Endothelial cell of umbilical vein (primary cell): Measurements from ENCODE around the gene DAPK3. TPM values are rescaled to one million over a fixed set of nuclear protein-coding genes. Genes with fewer than 3 reads are reported as not detected.
"Not testable (repeated sequence)": the region's sequence is repeated elsewhere in the genome, so short reads cannot be mapped to it uniquely, and the experiment has no call there.

ENCODE experiments used
- BruUV-seq: library from RNA; stranded (reverse); fragments of 400-500 nt; replicated peaks from 2 replicates; lab custom pipeline; 2021; lab: Mats Ljungman, UMichigan
- CTCF ChIA-PET: fragments of 300-600, 350-600 bp; sonication (Branson Sonifier 250); formaldehyde crosslinking; loops from one replicate; lab custom pipeline; 2021; ENCODE audit warnings: antibody characterized with exemption, inconsistent platforms; lab: Charles Lee
- POLR2A ChIA-PET: fragments of 300-600, 350-600 bp; sonication (Branson Sonifier 250); formaldehyde crosslinking; loops from one replicate; lab custom pipeline; 2021; ENCODE audit warnings: antibody characterized with exemption, inconsistent platforms; lab: Charles Lee
- DNase-seq: peaks from one replicate; pipeline ENCODE4 v3.0.0-alpha.2; 2011; ENCODE audit warnings: low read depth, low spot score
- FAIRE-seq: peaks from 2 replicates; lab custom pipeline; 2011; peaks lifted over from hg19 to GRCh38; lab: Jason Lieb, UNC
- H2AFZ ChIP-seq: 2 replicates; pipeline ENCODE4 v1.6.0; 2012; ENCODE audit warnings: low read depth, low read length, control low read depth, inconsistent platforms
- H3K27ac ChIP-seq: 2 replicates; pipeline ENCODE4 v1.5.1; 2011; ENCODE audit warnings: low read depth, mild to moderate bottlenecking, control low read depth, low read length, moderate library complexity; ENCODE audit not compliant: insufficient read depth
- H3K27me3 ChIP-seq, 2 experiments: 2 replicates each; pipeline versions ENCODE4 v1.6.0 to v1.6.1; 2011; ENCODE audit warnings: low read length in 2 of 2, mixed read lengths in 1 of 2; ENCODE audit not compliant: control insufficient read depth in 2 of 2, insufficient read depth in 2 of 2
- H3K36me3 ChIP-seq, 2 experiments: 2 replicates in 1 of 2; 3 replicates in 1 of 2; pipeline ENCODE4 v1.5.1; 2011; ENCODE audit warnings: low read length in 2 of 2, mild to moderate bottlenecking in 1 of 2, moderate library complexity in 1 of 2; ENCODE audit not compliant: control insufficient read depth in 2 of 2, insufficient read depth in 2 of 2; ENCODE audit errors: extremely low read depth in 1 of 2
- H3K4me1 ChIP-seq: 3 replicates; pipeline ENCODE4 v1.5.1; 2011; ENCODE audit warnings: mild to moderate bottlenecking, low read length; ENCODE audit not compliant: control insufficient read depth, insufficient read depth; ENCODE audit errors: extremely low read depth
- H3K4me2 ChIP-seq: 2 replicates; pipeline ENCODE4 v1.6.1; 2011; ENCODE audit warnings: low read length, control low read depth, mixed read lengths; ENCODE audit not compliant: insufficient read depth
- H3K4me3 ChIP-seq, 3 experiments: fragments of 200-600 bp in 1 of 3; sonication (generic), shearing (Covaris generic) in 1 of 3; replicated peaks in 1 of 3; 2 replicates each; pipeline ENCODE4 v1.5.1; 2011 to 2016; ENCODE audit warnings: control low read depth in 3 of 3, low read length in 3 of 3, mild to moderate bottlenecking in 2 of 3, inconsistent platforms in 1 of 3, low read depth in 1 of 3, moderate library complexity in 1 of 3; ENCODE audit not compliant: insufficient read depth in 1 of 3
- H3K79me2 ChIP-seq: 2 replicates; pipeline ENCODE4 v1.6.0; 2012; ENCODE audit warnings: low read length, inconsistent platforms; ENCODE audit not compliant: control insufficient read depth, insufficient read depth
- H3K9ac ChIP-seq: replicated peaks from 2 replicates; pipeline ENCODE3; 2011; ENCODE audit warnings: low read length, control low read depth; ENCODE audit not compliant: insufficient read depth; ENCODE audit errors: extremely low read depth
- H3K9me1 ChIP-seq: replicated peaks from 3 replicates; pipeline ENCODE4 v1.6.0; 2011; ENCODE audit warnings: mild to moderate bottlenecking, low read length; ENCODE audit not compliant: control insufficient read depth, insufficient read depth; ENCODE audit errors: extremely low read depth
- H3K9me3 ChIP-seq: replicated peaks from 2 replicates; pipeline ENCODE4 v1.5.1; 2012; ENCODE audit warnings: low read length, inconsistent platforms; ENCODE audit not compliant: control insufficient read depth, insufficient read depth
- H4K20me1 ChIP-seq: replicated peaks from 2 replicates; pipeline ENCODE3; 2011; ENCODE audit warnings: mild to moderate bottlenecking, low read length; ENCODE audit not compliant: control insufficient read depth, insufficient read depth; ENCODE audit errors: extremely low read depth
- EZH2 ChIP-seq: IDR thresholded peaks from 2 replicates; pipeline ENCODE4 v1.6.1; 2012; ENCODE audit warnings: borderline replicate concordance, low read depth, mild to moderate bottlenecking, moderate library complexity, low read length, inconsistent platforms; ENCODE audit not compliant: severe bottlenecking
- dilution Hi-C: fragments of 300-500 bp; cut with MboI; formaldehyde crosslinking; loops from one replicate; pipeline ENCODE4 v1.15.0; 2019; ENCODE audit warnings: low sequenced_read_pairs; ENCODE audit not compliant: extremely low pct_ligation_motif_present
- intact Hi-C: fragments of 100-400 bp; cut with micrococcal nuclease; formaldehyde crosslinking; loops from one replicate; pipeline ENCODE4 v1.10.0; 2022
- polyA plus RNA-seq, 4 experiments: library from polyadenylated mRNA; depleted of rRNA in 3 of 4; stranded (reverse) in 3 of 4; unstranded in 1 of 4; fragments of >200 nt; gene quantifications; 2 replicates each; pipeline versions ENCODE4 v1.2.1 to v1.2.3, GENCODE V29; 2011 to 2012; ENCODE audit warnings: missing spikeins in 1 of 4
- total RNA-seq: library from RNA; stranded (reverse); gene quantifications from 2 replicates; pipeline ENCODE4 v1.2.3, GENCODE V29; 2021

Gene DAPK3
- total and polyA plus RNA-seq, 2 donors (not counting 3 experiments of a cell fraction or from before 2014, with no cell fraction given): 157 to 175 TPM

GRCh38 chr19:4012092-4012974 is 41.4 kb upstream of the DAPK3 start:
- no peak overlapping the region for H3K4me3 ChIP-seq
- H3K27me3 ChIP-seq: no peaks in the 10 kb centered on the region
- ChIA-PET POLR2A (no interaction called here), CTCF (no interaction called here)
- no peak for TF ChIP-seq EZH2
- DNase-seq: no peak
- no peaks in the 10 kb centered on the region for H4K20me1 ChIP-seq
- no peak overlapping the region for H2AFZ ChIP-seq
- H3K4me2 ChIP-seq: no peak overlapping the region
- no peak overlapping the region for H3K9ac ChIP-seq
- no peaks in the 10 kb centered on the region for H3K9me3 ChIP-seq
- H3K27ac ChIP-seq: no peak overlapping the region
- H3K4me1 ChIP-seq: peaks cover 9% of the 10 kb centered on the region
- peaks cover 43% of the 10 kb centered on the region for H3K79me2 ChIP-seq
- dilution Hi-C loops (no loop called here), intact Hi-C loops (no loop called here)
- H3K9me1 ChIP-seq: no peaks in the 10 kb centered on the region
- peaks cover 2 to 39% of the 10 kb centered on the region in 2 experiments for H3K36me3 ChIP-seq
- no TSS peak for BruUV-seq
- no peak for FAIRE-seq

GRCh38 chr19:4011430-4011829 is 40.5 kb upstream of the DAPK3 start:
- BruUV-seq, H3K27me3 ChIP-seq, H3K9ac ChIP-seq, H3K9me1 ChIP-seq, H3K4me2 ChIP-seq, H4K20me1 ChIP-seq, POLR2A ChIA-PET, H3K4me3 ChIP-seq, H2AFZ ChIP-seq, H3K9me3 ChIP-seq, intact Hi-C loops, H3K27ac ChIP-seq, FAIRE-seq, dilution Hi-C loops, CTCF ChIA-PET, DNase-seq: not testable (repeated sequence)
- peaks cover 13% of the 10 kb centered on the region for H3K4me1 ChIP-seq
- peaks cover 2 to 34% of the 10 kb centered on the region in 2 experiments for H3K36me3 ChIP-seq
- H3K79me2 ChIP-seq: peaks cover 40% of the 10 kb centered on the region
